GM21367 (cell line): ENCODE data around the gene RMP24.

Experiments used
- ATAC-seq: cut with Tn5 transposase; IDR thresholded peaks from one replicate; pipeline ENCODE4 v1.9.1; 2021; ENCODE audit not compliant: unreplicated experiment

Gene RMP24

DNA sequence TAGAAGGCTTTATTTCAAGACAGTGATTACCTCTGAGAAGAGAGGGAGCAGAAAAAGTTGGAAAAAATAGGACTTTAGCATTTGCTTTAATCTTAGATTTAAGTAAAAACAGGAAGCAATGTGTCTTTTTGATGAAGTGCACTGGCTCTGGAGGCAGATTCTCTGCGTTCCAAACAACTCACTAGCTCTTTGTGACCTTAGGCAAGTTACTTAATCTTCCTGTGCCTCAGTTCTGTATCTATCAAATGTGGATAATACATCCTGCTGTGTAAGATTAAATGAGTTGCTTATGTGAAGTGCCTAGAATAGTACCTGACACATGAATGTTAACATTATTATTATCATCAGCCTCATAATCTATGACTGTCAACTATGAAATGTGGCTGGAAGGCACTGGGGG, 52.5 kb downstream of the RMP24 start:
- no peak for ATAC-seq

DNA sequence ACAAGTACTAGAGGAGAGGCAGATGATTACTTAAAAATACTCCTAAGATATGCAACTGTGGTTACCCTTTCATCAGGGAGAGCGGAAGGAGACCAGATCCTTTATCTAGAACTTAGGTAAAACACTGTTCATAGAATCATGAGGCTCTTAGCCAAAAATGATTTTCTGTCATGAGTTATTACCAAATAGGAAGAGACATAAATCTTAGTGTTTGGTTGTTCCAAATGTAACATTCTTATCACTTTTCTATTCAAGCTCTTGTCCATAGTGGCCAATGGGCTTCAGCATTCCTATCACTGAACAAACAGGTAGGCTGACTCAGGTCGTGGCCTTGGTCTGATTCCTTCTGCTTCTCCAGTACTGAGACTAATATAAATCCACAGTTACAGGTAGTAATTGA, 56.4 kb downstream of the RMP24 start:
- no peak for ATAC-seq
